H1 (cell line): ENCODE data around the gene KCNC4. TPM values are rescaled to one million over a fixed set of nuclear protein-coding genes. Genes with fewer than 3 reads are reported as not detected.

Source experiments
- polyA plus RNA-seq, 7 experiments: library from polyadenylated mRNA; depleted of rRNA in 3 of 7; stranded (reverse) in 5 of 7; unstranded in 2 of 7; fragments of >200 nt in 5 of 7; fragments of 200-250 nt in 2 of 7; gene quantifications; 1 replicate in 5 of 7; 2 replicates in 1 of 7; 4 replicates in 1 of 7; pipeline versions ENCODE4 v1.2.1 to v1.2.3, GENCODE V29; 2011 to 2013; ENCODE audit warnings: missing spikeins in 2 of 7, mixed read lengths in 2 of 7
- small RNA-seq: library from polyadenylated mRNA; stranded (forward); fragments of <200 nt; extraction: miRNeasy Mini kit (QIAGEN cat#:217004); gene quantifications from one replicate; pipeline ENCODE3, GENCODE V24; 2013; ENCODE audit not compliant: insufficient read depth
- total RNA-seq: library from RNA; stranded (reverse); fragmentation: NEBNext Ultra II Directional; extraction: Animal tissue kit (Norgen Biotek cat#: 25700); gene quantifications from 2 replicates; pipeline ENCODE4 v1.2.1, GENCODE V29; 2021

KCNC4 gene
- total and polyA plus RNA-seq, 2 of the 8 experiments (the other 6 are each of a cell fraction or from before 2014, with no cell fraction given) = 8.1 to 11.2 TPM

Small RNA genes within 50 kb of the gene (small RNA-seq; reads per million reads assigned to genes)
- gene AL137790.1 = not detected

Other genes starting within 250 kb of the KCNC4 start
- gene AHCYL1, start 225.5 kb upstream of the KCNC4 start, total RNA-seq = 92.5 and 95.9 TPM in 2 replicates
- 55.8 and 64.5 TPM in 2 replicates for gene AHCYL1, start 225.5 kb upstream of the KCNC4 start, polyA plus RNA-seq (2011; rRNA removed)
- 45.1 and 45.6 TPM in 2 replicates for gene STRIP1, start 175.7 kb upstream of the KCNC4 start, total RNA-seq
- 21.3 and 23.7 TPM in 2 replicates for gene STRIP1, start 175.7 kb upstream of the KCNC4 start, polyA plus RNA-seq (2011; rRNA removed)
- not detected in 2 replicates for gene ALX3, start 139.6 kb upstream of the KCNC4 start, total RNA-seq
- 0.06 and 0.20 TPM in 2 replicates for gene ALX3, start 139.6 kb upstream of the KCNC4 start, polyA plus RNA-seq (2011; rRNA removed)
- not detected in 2 replicates for gene UBL4B, start 97.9 kb upstream of the KCNC4 start, total RNA-seq
- 0.06 and 0.11 TPM in 2 replicates for gene UBL4B, start 97.9 kb upstream of the KCNC4 start, polyA plus RNA-seq (2011; rRNA removed)
- 0.28 and 0.29 TPM in 2 replicates for gene SLC6A17, start 59.8 kb upstream of the KCNC4 start, total RNA-seq
- gene SLC6A17, start 59.8 kb upstream of the KCNC4 start, polyA plus RNA-seq (2011; rRNA removed) = 0.08 and 0.15 TPM in 2 replicates
- 41.2 and 44.9 TPM in 2 replicates for gene RBM15, start 129.1 kb downstream of the KCNC4 start, total RNA-seq
- 13.5 and 18.6 TPM in 2 replicates for gene RBM15, start 129.1 kb downstream of the KCNC4 start, polyA plus RNA-seq (2011; rRNA removed)
- gene SLC16A4, start 180.7 kb downstream of the KCNC4 start, total RNA-seq = 0.33 and 0.43 TPM in 2 replicates
- gene SLC16A4, start 180.7 kb downstream of the KCNC4 start, polyA plus RNA-seq (2011; rRNA removed) = 0.20 and 0.30 TPM in 2 replicates
- 84.4 and 91.9 TPM in 2 replicates for gene LAMTOR5, start 197.4 kb downstream of the KCNC4 start, total RNA-seq
- 177 and 297 TPM in 2 replicates for gene LAMTOR5, start 197.4 kb downstream of the KCNC4 start, polyA plus RNA-seq (2011; rRNA removed)
- gene PROK1, start 240.8 kb downstream of the KCNC4 start, total RNA-seq = not detected in 2 replicates
- gene PROK1, start 240.8 kb downstream of the KCNC4 start, polyA plus RNA-seq (2011; rRNA removed) = 0.12 and 0.20 TPM in 2 replicates